Suprapubic skin (tissue), 4 donors: ENCODE data around the gene MTR.

Source experiments
- CTCF ChIP-seq, 2 donors: fragments of 200-600 bp in 1 of 2; fragments of 450-650 bp in 1 of 2; sonication (generic) in 1 of 2; IDR thresholded peaks; one replicate each; pipeline ENCODE4 v1.5.1; 2016 to 2019; ENCODE audit warnings: antibody characterized with exemption in 2 of 2, mild to moderate bottlenecking in 1 of 2, moderate library complexity in 1 of 2
- POLR2A ChIP-seq, 2 donors: fragments of 450-650 bp; IDR thresholded peaks; one replicate each; pipeline ENCODE4 v1.6.1; 2017; ENCODE audit warnings: antibody characterized with exemption in 2 of 2, mild to moderate bottlenecking in 2 of 2, moderate library complexity in 2 of 2
- POLR2AphosphoS5 ChIP-seq, 3 donors: sonication (generic); formaldehyde crosslinking; IDR thresholded peaks; one replicate each; pipeline ENCODE4 v1.6.1; 2017; ENCODE audit warnings: antibody characterized with exemption in 3 of 3

GRCh38 chr1:236746785-236747184, 48.3 kb upstream of the MTR start:
- TF ChIP-seq CTCF (IDR thresholded peaks at IDR 0.05) (no peak), POLR2AphosphoS5 (IDR thresholded peaks at IDR 0.05) (no peak), POLR2A (IDR thresholded peaks at IDR 0.05) (no peak)
